Natural killer cell treated with Interleukin-12 subunit alpha and Interleukin-12 subunit beta and Interleukin-15 and Interleukin-18, amount 100 ng/mL, for 72 hours (primary cell): ENCODE results near the gene RBBP4. TPM values are rescaled to one million over a fixed set of nuclear protein-coding genes. Genes with fewer than 3 reads are reported as not detected.

Source experiments
- ATAC-seq, 2 donors: fragments of 150-1000 bp; cut with Tn5 transposase in 1 of 2; sonication (Bioruptor Pico), chemical (Tn5 transposase) in 1 of 2; 2 replicates each; pipeline ENCODE4 v1.10.0; 2021
- DNase-seq: peaks from one replicate; pipeline ENCODE4 v3.0.0; 2022; ENCODE audit warnings: low spot score
- H3K27ac Mint-ChIP-seq, 2 donors: 1 replicate in 1 of 2; 2 replicates in 1 of 2; pipeline ENCODE4 v1.8.0; 2022; ENCODE audit warnings: mixed read lengths in 2 of 2, mild to moderate bottlenecking in 1 of 2, moderate library complexity in 1 of 2
- H3K27me3 Mint-ChIP-seq, 2 donors: 1 replicate in 1 of 2; 2 replicates in 1 of 2; pipeline ENCODE4 v1.8.0; 2022; ENCODE audit warnings: mixed read lengths in 2 of 2
- H3K36me3 Mint-ChIP-seq: one replicate; pipeline ENCODE4 v1.8.0; 2022; ENCODE audit warnings: mixed read lengths
- H3K4me1 Mint-ChIP-seq, 2 donors: 1 replicate in 1 of 2; 2 replicates in 1 of 2; pipeline ENCODE4 v1.8.0; 2022; ENCODE audit warnings: low read depth in 2 of 2, mixed read lengths in 2 of 2, mild to moderate bottlenecking in 1 of 2
- H3K4me3 Mint-ChIP-seq: one replicate; pipeline ENCODE4 v1.8.0; 2022; ENCODE audit warnings: mixed read lengths
- H3K9me3 Mint-ChIP-seq: 2 replicates; pipeline ENCODE4 v1.8.0; 2022; ENCODE audit warnings: mixed read lengths
- total RNA-seq, 2 donors: library from RNA; stranded (reverse); gene quantifications; one replicate each; pipeline ENCODE4 v1.2.3, GENCODE V29; 2022

RBBP4 gene
- total RNA-seq, 2 donors from 2014 or later: 228 to 244 TPM

- H3K36me3 Mint-ChIP-seq: no peaks in the 10 kb centered on the region
- no peak for ATAC-seq
These were observed 78.4 kb downstream of the RBBP4 start for GRCh38 chr1:32729254-32730046.

GRCh38 chr1:32733582-32734321 is 82.7 kb downstream of the RBBP4 start:
- Mint-ChIP-seq H3K27me3 (no peaks in the 10 kb centered on the region), H3K4me1 (peaks cover 7 to 9% of the 10 kb centered on the region in 2 donors), H3K27ac (no peak overlapping the region), H3K4me3 (no peak overlapping the region), H3K36me3 (no peaks in the 10 kb centered on the region), H3K9me3 (no peaks in the 10 kb centered on the region)
- ATAC-seq (no peak), DNase-seq (no peak)

More at GRCh38 chr1:32729254-32730046, 78.4 kb downstream of the RBBP4 start:
- no peak overlapping the region for H3K27ac Mint-ChIP-seq
- peaks cover 19 to 21% of the 10 kb centered on the region in 2 donors for H3K4me1 Mint-ChIP-seq
- DNase-seq: no peak
- H3K4me3 Mint-ChIP-seq: no peak overlapping the region
- H3K27me3 Mint-ChIP-seq: peaks cover 0 to 3% of the 10 kb centered on the region in 2 donors
- H3K9me3 Mint-ChIP-seq: no peaks in the 10 kb centered on the region

Other genes with a start within 250 kb of the RBBP4 start
- gene ZBTB8B, start 186.1 kb upstream of the RBBP4 start, total RNA-seq: not detected
- under 1 TPM; 0.22 to 0.26 TPM for gene ZBTB8A, start 111.8 kb upstream of the RBBP4 start, total RNA-seq
- 10 to 100 TPM; 51.6 to 58.3 TPM for gene ZBTB8OS, start 658 bp upstream of the RBBP4 start, total RNA-seq
- gene SYNC, start 51.6 kb downstream of the RBBP4 start, total RNA-seq: not detected
- 100 to 1,000 TPM; 228 to 274 TPM for gene YARS1, start 166.2 kb downstream of the RBBP4 start, total RNA-seq
- 10 to 100 TPM; 31.0 to 54.9 TPM for gene S100PBP, start 166.4 kb downstream of the RBBP4 start, total RNA-seq
- gene FNDC5, start 219.7 kb downstream of the RBBP4 start, total RNA-seq: not detected
- gene HPCA, start 235.3 kb downstream of the RBBP4 start, total RNA-seq: under 1 TPM in 1 of 2 donors, not detected in 1; 0.38 TPM